SK-N-SH (cell line): Measurements from ENCODE around the gene NSD1. TPM values are rescaled to one million over a fixed set of nuclear protein-coding genes. Genes with fewer than 3 reads are reported as not detected.

ENCODE experiments used
- CTCF ChIA-PET: fragments of 300-600, 350-600 bp; formaldehyde crosslinking; extraction: SDS; loops from one replicate; lab custom pipeline; 2021; lab: Yijun Ruan, JAX
- POLR2A ChIA-PET: fragments of 350-600 bp; sonication (Branson Sonifier 250); formaldehyde crosslinking; extraction: SDS; loops from one replicate; lab custom pipeline; 2020; ENCODE audit warnings: antibody characterized with exemption, inconsistent platforms; lab: Yijun Ruan, JAX
- DNase-seq: peaks from one replicate; pipeline ENCODE4 v3.0.0; 2012
- H2AFZ ChIP-seq: fragments of 200-600 bp; sonication (generic); 2 replicates; pipeline ENCODE4 v1.8.1; 2016; ENCODE audit warnings: antibody characterized with exemption, mild to moderate bottlenecking, low read depth
- H3F3A ChIP-seq: fragments of 200-600 bp; sonication (generic); replicated peaks from 2 replicates; pipeline ENCODE3; 2016; ENCODE audit warnings: antibody characterized with exemption, mild to moderate bottlenecking; ENCODE audit not compliant: insufficient read depth
- H3K27ac ChIP-seq, 2 experiments: fragments of 200-500 bp in 1 of 2; fragments of 200-600 bp in 1 of 2; sonication (Bioruptor generic) in 1 of 2; sonication (generic), shearing (Covaris generic) in 1 of 2; 2 replicates each; pipeline versions ENCODE4 v1.5.1 to v1.6.1; 2014 to 2016; ENCODE audit warnings: low read depth in 2 of 2, inconsistent platforms in 1 of 2, low read length in 1 of 2, mild to moderate bottlenecking in 1 of 2, mixed read lengths in 1 of 2
- H3K27me3 ChIP-seq: fragments of 200-600 bp; sonication (generic), shearing (Covaris generic); 2 replicates; pipeline ENCODE4 v1.6.1; 2016; ENCODE audit warnings: mixed run types; ENCODE audit not compliant: insufficient read depth
- H3K36me3 ChIP-seq, 2 experiments: fragments of 200-500 bp in 1 of 2; fragments of 200-600 bp in 1 of 2; sonication (Bioruptor generic) in 1 of 2; sonication (generic) in 1 of 2; replicated peaks in 1 of 2; 2 replicates each; pipeline versions ENCODE3 to v1.5.1; 2014 to 2016; ENCODE audit warnings: low read length in 1 of 2, mild to moderate bottlenecking in 1 of 2; ENCODE audit not compliant: insufficient read depth in 2 of 2, control insufficient read depth in 1 of 2
- H3K4me1 ChIP-seq, 2 experiments: fragments of 200-500 bp in 1 of 2; fragments of 200-600 bp in 1 of 2; sonication (Bioruptor generic) in 1 of 2; sonication (generic), shearing (Covaris generic) in 1 of 2; 2 replicates each; pipeline versions ENCODE4 v1.5.1 to v1.6.1; 2014 to 2016; ENCODE audit warnings: low read depth in 1 of 2, low read length in 1 of 2, mixed run types in 1 of 2; ENCODE audit not compliant: insufficient read depth in 2 of 2, control insufficient read depth in 1 of 2
- H3K4me2 ChIP-seq: fragments of 200-600 bp; sonication (generic), shearing (Covaris generic); 2 replicates; pipeline ENCODE4 v1.6.1; 2017; ENCODE audit warnings: mixed run types
- H3K4me3 ChIP-seq, 2 experiments: fragments of 200-500 bp in 1 of 2; fragments of 200-600 bp in 1 of 2; sonication (Bioruptor generic) in 1 of 2; sonication (generic), shearing (Covaris generic) in 1 of 2; 2 replicates each; pipeline versions ENCODE4 v1.5.1 to v1.8.1; 2014 to 2016; ENCODE audit warnings: low read depth in 2 of 2, inconsistent platforms in 1 of 2, low read length in 1 of 2, mild to moderate bottlenecking in 1 of 2, mixed read lengths in 1 of 2, moderate library complexity in 1 of 2
- H3K79me2 ChIP-seq: fragments of 200-600 bp; sonication (generic); 2 replicates; pipeline ENCODE4 v1.8.1; 2017; ENCODE audit warnings: mild to moderate bottlenecking; ENCODE audit not compliant: insufficient read depth
- H3K9ac ChIP-seq: fragments of 200-600 bp; sonication (generic); 2 replicates; pipeline ENCODE4 v1.6.1; 2017; ENCODE audit warnings: mixed run types
- H3K9me2 ChIP-seq: fragments of 200-600 bp; sonication (generic); 2 replicates; pipeline ENCODE4 v1.6.1; 2017; ENCODE audit warnings: mixed run types
- H3K9me3 ChIP-seq: fragments of 200-600 bp; sonication (generic); 2 replicates; pipeline ENCODE4 v1.6.1; 2017; ENCODE audit warnings: mixed run types, mild to moderate bottlenecking, moderate library complexity
- H4K20me1 ChIP-seq: fragments of 200-600 bp; sonication (generic); 2 replicates; pipeline ENCODE4 v1.6.1; 2017; ENCODE audit warnings: mild to moderate bottlenecking, mixed run types; ENCODE audit not compliant: insufficient read depth
- CHD2 ChIP-seq: fragments of 150-350 bp; IDR thresholded peaks from 2 replicates; pipeline ENCODE4 v1.6.1; 2018; ENCODE audit warnings: low read length; ENCODE audit not compliant: partially characterized antibody
- ELF1 ChIP-seq: IDR thresholded peaks from 2 replicates; pipeline ENCODE4 v1.4.0; 2012
- EP300 ChIP-seq, 2 experiments: IDR thresholded peaks; 2 replicates each; pipeline versions ENCODE4 v1.4.0 to v1.6.1; 2012; ENCODE audit warnings: borderline replicate concordance in 1 of 2, low read depth in 1 of 2, low read length in 1 of 2
- EZH2phosphoT487 ChIP-seq: fragments of 200-600 bp; sonication (generic); IDR thresholded peaks from 2 replicates; pipeline ENCODE4 v1.6.1; 2017; ENCODE audit warnings: low read depth, mixed run types, mild to moderate bottlenecking, antibody characterized with exemption, moderate library complexity, borderline replicate concordance
- FOSL2 ChIP-seq: IDR thresholded peaks from 2 replicates; pipeline ENCODE4 v1.4.0; 2012; ENCODE audit warnings: low read depth, mild to moderate bottlenecking, moderate library complexity, borderline replicate concordance
- FOXJ3 ChIP-seq: sonication (generic); formaldehyde crosslinking; IDR thresholded peaks from 2 replicates; pipeline ENCODE4 v1.5.1; 2020; ENCODE audit warnings: mild to moderate bottlenecking, missing genetic modification reagents
- FOXM1 ChIP-seq: IDR thresholded peaks from 2 replicates; pipeline ENCODE4 v1.4.0; 2012; ENCODE audit warnings: low read depth, mild to moderate bottlenecking
- GABPA ChIP-seq: IDR thresholded peaks from 2 replicates; pipeline ENCODE4 v1.4.0; 2012; ENCODE audit warnings: low read depth, mild to moderate bottlenecking
- JUND ChIP-seq: IDR thresholded peaks from 2 replicates; pipeline ENCODE4 v1.4.0; 2012
- MAX ChIP-seq: IDR thresholded peaks from 2 replicates; pipeline ENCODE4 v1.4.0; 2012; ENCODE audit warnings: low read depth
- MXI1 ChIP-seq: IDR thresholded peaks from 2 replicates; pipeline ENCODE4 v1.6.1; 2012; ENCODE audit warnings: mild to moderate bottlenecking, low read depth, low read length, improper control_type of control experiment
- NFIC ChIP-seq: IDR thresholded peaks from 2 replicates; pipeline ENCODE4 v1.4.0; 2012; ENCODE audit warnings: borderline replicate concordance
- POLR2AphosphoS5 ChIP-seq: IDR thresholded peaks from 2 replicates; pipeline ENCODE4 v1.6.1; 2012; ENCODE audit warnings: low read depth, low read length
- RAD21 ChIP-seq: IDR thresholded peaks from 2 replicates; pipeline ENCODE4 v1.6.1; 2012; ENCODE audit warnings: mild to moderate bottlenecking, low read length
- SMC3 ChIP-seq: IDR thresholded peaks from 2 replicates; pipeline ENCODE4 v1.6.1; 2012; ENCODE audit warnings: low read depth, low read length, improper control_type of control experiment
- TAF1 ChIP-seq: IDR thresholded peaks from 2 replicates; pipeline ENCODE4 v1.6.1; 2012; ENCODE audit warnings: low read depth, mild to moderate bottlenecking, low read length, moderate library complexity, borderline replicate concordance
- TCF12 ChIP-seq: IDR thresholded peaks from 2 replicates; pipeline ENCODE4 v1.4.0; 2012
- YY1 ChIP-seq: IDR thresholded peaks from 2 replicates; pipeline ENCODE4 v1.4.0; 2012; ENCODE audit warnings: low read depth, mild to moderate bottlenecking
- ZBTB33 ChIP-seq: IDR thresholded peaks from 2 replicates; pipeline ENCODE4 v1.4.0; 2012; ENCODE audit warnings: low read depth, borderline replicate concordance
- WGBS: methylation state at CpG from one replicate; pipeline ENCODE4 v1.1.6; 2017; ENCODE audit warnings: low lambda C conversion rate; 5-methylcytosine and 5-hydroxymethylcytosine counted together
- polyA plus RNA-seq, 3 experiments: library from polyadenylated mRNA; depleted of rRNA; stranded (reverse); fragments of >200 nt; gene quantifications; 2 replicates each; pipeline ENCODE4 v1.2.3, GENCODE V29; 2012

Gene NSD1
- polyA plus RNA-seq, 1 of the 3 experiments (the other 2 are of a cell fraction), result 6.7 TPM

- peak overlapping the region; percentile 96 for H3K9ac ChIP-seq
- H2AFZ ChIP-seq, result peak overlapping the region; percentile 90
- TF ChIP-seq MXI1, result 0 out of 2 replicates have a peak, but pooled peaks have one; percentile 6
- TF ChIP-seq JUND, result no peak
- TF ChIP-seq YY1, result peak; percentile 82
- TF ChIP-seq POLR2AphosphoS5, result no peak; the same call in 1 of the 2 replicates
- peak; percentile 45; the same call in 1 of the 2 replicates for TF ChIP-seq TAF1
- no peak for TF ChIP-seq NFIC
- TF ChIP-seq FOXM1, result 0 out of 2 replicates have a peak, but pooled peaks have one; percentile 17
- no peak for TF ChIP-seq GABPA
- TF ChIP-seq TCF12, result peak; percentile 3; the same call in 1 of the 2 replicates
- TF ChIP-seq MAX, result peak; percentile 49
- TF ChIP-seq FOSL2, result no peak
- TF ChIP-seq CHD2, result peak; percentile 57
- peak overlapping the region; percentile 67 to 70 for H3K4me3 ChIP-seq
- no peaks in the 10 kb centered on the region for H3K9me2 ChIP-seq
- CTCF ChIA-PET, result interaction anchor here (1.1 to 3.0 kb wide), 4 partner anchors 21 to 90 kb away, joined by 3 to 17 read pairs (median 3); no protein-coding TSS in a partner anchor
- H3K79me2 ChIP-seq, result peaks cover 47% of the 10 kb centered on the region
- peak; percentile 89 for DNase-seq
- WGBS, result 2% methylated on average over 11 of the region's 83 CpGs
- H3K4me1 ChIP-seq, result peaks cover 16 to 23% of the 10 kb centered on the region in 2 experiments; a peak in 3 of 4 replicates
- peak overlapping the region; percentile 62 to 89 for H3K27ac ChIP-seq
- POLR2A ChIA-PET, result interaction anchor here (1.2 to 1.6 kb wide), 3 partner anchors 10 to 169 kb away, joined by 3 to 6 read pairs (median 4); partner anchors contain the start of genes PRELID1 and RAB24
- H3K27me3 ChIP-seq, result no peaks in the 10 kb centered on the region
- no peaks in the 10 kb centered on the region for H4K20me1 ChIP-seq
- peak overlapping the region; percentile 96 for H3K4me2 ChIP-seq
- no peaks in the 10 kb centered on the region for H3K9me3 ChIP-seq
- H3F3A ChIP-seq, result peaks cover 4% of the 10 kb centered on the region
- H3K36me3 ChIP-seq, result peaks cover 24 to 37% of the 10 kb centered on the region in 2 experiments
Observed at GRCh38 chr5:177133853-177134696, 502 bp downstream of the NSD1 start.

- 9% methylated on average over 13 of the region's 13 CpGs for WGBS
- Histone ChIP-seq H3K27ac (peak overlapping the region; percentile 62 to 89), H3K9ac (peak overlapping the region; percentile 96), H2AFZ (peak overlapping the region; percentile 90), H3K4me2 (peak overlapping the region; percentile 96), H3K4me1 (peaks cover 16 to 23% of the 10 kb centered on the region in 2 experiments; a peak in 3 of 4 replicates), H3F3A (peaks cover 4% of the 10 kb centered on the region), H3K27me3 (no peaks in the 10 kb centered on the region), H4K20me1 (no peaks in the 10 kb centered on the region; the same call in 1 of the 2 replicates), H3K9me3 (no peaks in the 10 kb centered on the region), H3K36me3 (peaks cover 24 to 42% of the 10 kb centered on the region in 2 experiments), H3K79me2 (peaks cover 54% of the 10 kb centered on the region), H3K9me2 (no peaks in the 10 kb centered on the region), H3K4me3 (peak overlapping the region; percentile 67 to 70)
- CTCF ChIA-PET, result interaction anchor here (1.2 to 3.0 kb wide), 3 partner anchors 22 to 90 kb away, joined by 3 to 17 read pairs (median 3); no protein-coding TSS in a partner anchor
- POLR2A ChIA-PET, result interaction anchor here (0.6 to 1.3 kb wide), 3 partner anchors 11 to 18 kb away, joined by 3 to 6 read pairs (median 3); no protein-coding TSS in a partner anchor
- no peak for DNase-seq
- no peak for TF ChIP-seq EZH2phosphoT487
- TF ChIP-seq TAF1, result no peak
- no peak for TF ChIP-seq MXI1
- no peak for TF ChIP-seq NFIC
- no peak for TF ChIP-seq YY1
- no peak for TF ChIP-seq RAD21
- no peak for TF ChIP-seq FOSL2
- no peak for TF ChIP-seq FOXJ3 (CRISPR knock-in tag)
- TF ChIP-seq TCF12, result no peak; the same call in 1 of the 2 replicates
- TF ChIP-seq JUND, result no peak
- no peak for TF ChIP-seq EP300 (IDR thresholded peaks at IDR 0.05; ENCODE audit: borderline replicate concordance in 1 of 2, low read depth in 1 of 2, low read length in 1 of 2)
- TF ChIP-seq SMC3, result no peak
- no peak for TF ChIP-seq ELF1
- no peak for TF ChIP-seq ZBTB33
Observed at GRCh38 chr5:177134697-177135225, 1.2 kb downstream of the NSD1 start.
